ENCODE measurements around the gene SUSD1.

SUSD1 gene

GRCh38 chr9:112043423-112043822 lies 131.7 kb downstream of the SUSD1 start:
- H3F3A ChIP-seq (ENCODE audit: low read depth), result no peaks in the 10 kb centered on the region
- no peaks in the 10 kb centered on the region for H3K27me3 ChIP-seq (ENCODE audit: insufficient read depth, low read length, poor library complexity, severe bottlenecking)
- no peak overlapping the region for H3K9ac ChIP-seq (ENCODE audit: low read depth, low read length, poor library complexity, severe bottlenecking)
- no peak for TF ChIP-seq EZH2phosphoT487 (IDR thresholded peaks at IDR 0.05; ENCODE audit: borderline replicate concordance)
- TF ChIP-seq CTCF (conservative IDR thresholded peaks at IDR 0.05; ENCODE audit: low read length), result no peak
- peaks cover 13% of the 10 kb centered on the region for H3K4me1 ChIP-seq (ENCODE audit: insufficient read depth, low read length, poor library complexity, severe bottlenecking)
- H3K36me3 ChIP-seq (ENCODE audit: insufficient read depth, low read length), result no peaks in the 10 kb centered on the region
- H3K4me2 ChIP-seq (ENCODE audit: low read depth, low read length, poor library complexity, severe bottlenecking), result no peak overlapping the region
- H3K9me2 ChIP-seq (replicated peaks; ENCODE audit: low read depth, low read length), result no peaks in the 10 kb centered on the region
- no peaks in the 10 kb centered on the region for H3K79me2 ChIP-seq (ENCODE audit: insufficient read depth, low read length)
- H3K4me3 ChIP-seq (ENCODE audit: low read length, poor library complexity, severe bottlenecking), result no peak overlapping the region
- H2AFZ ChIP-seq (ENCODE audit: low read length), result no peak overlapping the region
- peaks cover 11% of the 10 kb centered on the region; the same call in 1 of the 2 replicates for H3K9me3 ChIP-seq (ENCODE audit: insufficient read depth, low read depth, low read length)
- peaks cover 4% of the 10 kb centered on the region for H4K20me1 ChIP-seq (ENCODE audit: insufficient read depth, low read length, poor library complexity, severe bottlenecking)

DNA sequence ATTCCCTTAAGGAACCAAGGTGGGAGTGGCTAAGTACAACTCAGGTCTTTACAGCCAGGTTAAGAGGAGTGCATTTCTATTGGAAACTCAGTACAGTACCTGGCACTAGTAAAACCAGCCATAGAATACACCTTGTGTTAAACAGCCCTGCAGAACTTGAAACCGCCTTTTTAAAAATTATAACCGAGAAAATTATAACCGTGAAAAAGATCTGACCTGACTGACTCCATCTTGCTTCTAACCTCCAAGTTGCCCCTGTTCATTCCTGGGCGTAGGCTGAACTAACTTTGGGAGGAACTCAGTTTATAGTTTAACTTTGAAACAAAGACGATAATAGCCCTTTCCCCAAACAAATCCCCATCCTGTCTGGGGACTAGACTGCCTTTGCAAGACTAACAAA lies 132.3 kb downstream of the SUSD1 start:
- H3K27me3 ChIP-seq (ENCODE audit: insufficient read depth, low read length, poor library complexity, severe bottlenecking), result no peaks in the 10 kb centered on the region
- TF ChIP-seq CTCF (conservative IDR thresholded peaks at IDR 0.05; ENCODE audit: low read length) (no peak), EZH2phosphoT487 (IDR thresholded peaks at IDR 0.05; ENCODE audit: borderline replicate concordance) (no peak)
- no peak overlapping the region for H3K9ac ChIP-seq (ENCODE audit: low read depth, low read length, poor library complexity, severe bottlenecking)
- no peaks in the 10 kb centered on the region for H3K9me2 ChIP-seq (replicated peaks; ENCODE audit: low read depth, low read length)
- no peaks in the 10 kb centered on the region for H3K36me3 ChIP-seq (ENCODE audit: insufficient read depth, low read length)
- H3K9me3 ChIP-seq (ENCODE audit: insufficient read depth, low read depth, low read length), result 0 out of 2 replicates have a peak, but pooled peaks cover 5% of the 10 kb centered on the region
- H2AFZ ChIP-seq (ENCODE audit: low read length), result no peak overlapping the region
- peaks cover 4% of the 10 kb centered on the region; the same call in 1 of the 2 replicates for H3F3A ChIP-seq (ENCODE audit: low read depth)
- H3K4me1 ChIP-seq (ENCODE audit: insufficient read depth, low read length, poor library complexity, severe bottlenecking), result peaks cover 17% of the 10 kb centered on the region
- H3K4me2 ChIP-seq (ENCODE audit: low read depth, low read length, poor library complexity, severe bottlenecking), result no peak overlapping the region
- H4K20me1 ChIP-seq (ENCODE audit: insufficient read depth, low read length, poor library complexity, severe bottlenecking), result peaks cover 10% of the 10 kb centered on the region
- H3K4me3 ChIP-seq (ENCODE audit: low read length, poor library complexity, severe bottlenecking), result no peak overlapping the region
- no peaks in the 10 kb centered on the region for H3K79me2 ChIP-seq (ENCODE audit: insufficient read depth, low read length)

- H3K9me3 ChIP-seq (ENCODE audit: insufficient read depth, low read depth, low read length), result no peaks in the 10 kb centered on the region
- no peaks in the 10 kb centered on the region for H3K9me2 ChIP-seq (replicated peaks; ENCODE audit: low read depth, low read length)
- no peaks in the 10 kb centered on the region for H3K27me3 ChIP-seq (ENCODE audit: insufficient read depth, low read length, poor library complexity, severe bottlenecking)
- H3K4me2 ChIP-seq (ENCODE audit: low read depth, low read length, poor library complexity, severe bottlenecking), result no peak overlapping the region
- no peaks in the 10 kb centered on the region for H3K79me2 ChIP-seq (ENCODE audit: insufficient read depth, low read length)
- no peaks in the 10 kb centered on the region for H3K36me3 ChIP-seq (ENCODE audit: insufficient read depth, low read length)
- H3K4me1 ChIP-seq (ENCODE audit: insufficient read depth, low read length, poor library complexity, severe bottlenecking), result peaks cover 16% of the 10 kb centered on the region
- H2AFZ ChIP-seq (ENCODE audit: low read length), result no peak overlapping the region
- no peak for TF ChIP-seq EZH2phosphoT487 (IDR thresholded peaks at IDR 0.05; ENCODE audit: borderline replicate concordance)
- no peak for TF ChIP-seq CTCF (conservative IDR thresholded peaks at IDR 0.05; ENCODE audit: low read length)
- H3K9ac ChIP-seq (ENCODE audit: low read depth, low read length, poor library complexity, severe bottlenecking), result no peak overlapping the region
- no peak overlapping the region for H3K4me3 ChIP-seq (ENCODE audit: low read length, poor library complexity, severe bottlenecking)
- H3F3A ChIP-seq (ENCODE audit: low read depth), result peaks cover 4% of the 10 kb centered on the region; the same call in 1 of the 2 replicates
- H4K20me1 ChIP-seq (ENCODE audit: insufficient read depth, low read length, poor library complexity, severe bottlenecking), result peaks cover 10% of the 10 kb centered on the region
Observed at GRCh38 chr9:112042244-112042638, 132.9 kb downstream of the SUSD1 start.

All from Loucy (cell line).